Upper lobe of right lung (tissue), 1 donor: ENCODE measurements around the gene SMAD2. TPM values are rescaled to one million over a fixed set of nuclear protein-coding genes. Genes with fewer than 3 reads are reported as not detected.

Source experiments
- ATAC-seq: fragments of 200-7000 bp; cut with Tn5 transposase; one replicate; pipeline ENCODE4 v1.9.1; 2020; ENCODE audit warnings: mild to moderate bottlenecking, moderate library complexity
- DNase-seq: peaks from one replicate; pipeline ENCODE4 v3.0.0-alpha.2; 2020
- H3K27ac ChIP-seq: fragments of 200-600 bp; one replicate; pipeline ENCODE4 v1.8.0; 2022
- H3K27me3 ChIP-seq: fragments of 200-600 bp; one replicate; pipeline ENCODE4 v1.8.0; 2022; ENCODE audit warnings: mild to moderate bottlenecking
- H3K36me3 ChIP-seq: fragments of 200-600 bp; one replicate; pipeline ENCODE4 v1.8.0; 2022
- H3K4me1 ChIP-seq: fragments of 200-600 bp; one replicate; pipeline ENCODE4 v1.8.0; 2022
- H3K4me3 ChIP-seq: fragments of 200-600 bp; one replicate; pipeline ENCODE4 v1.8.0; 2022; ENCODE audit warnings: mild to moderate bottlenecking
- H3K9me3 ChIP-seq: fragments of 200-600 bp; one replicate; pipeline ENCODE4 v1.8.0; 2022
- intact Hi-C: fragments of 100-400 bp; cut with DNase I; formaldehyde crosslinking; loops from one replicate; pipeline ENCODE4 v1.11.0; 2022
- total RNA-seq: library from RNA; stranded (reverse); fragmentation: NEBNext Ultra II Directional; extraction: Animal tissue kit (Norgen Biotek cat#: 25700); gene quantifications from one replicate; pipeline ENCODE4 v1.2.1, GENCODE V29; 2021
- TF ChIP-seq, protein P1 (sequence below): fragments of 200-600 bp; IDR thresholded peaks from one replicate; pipeline ENCODE4 v1.8.0; 2022; ENCODE audit warnings: antibody characterized with exemption
- donor health status: DM: no; HTN: yes; CAD: no; lungs with severe emphysema.

The SMAD2 gene
- total RNA-seq, 1 donor from 2014 or later: 160 TPM

DNA sequence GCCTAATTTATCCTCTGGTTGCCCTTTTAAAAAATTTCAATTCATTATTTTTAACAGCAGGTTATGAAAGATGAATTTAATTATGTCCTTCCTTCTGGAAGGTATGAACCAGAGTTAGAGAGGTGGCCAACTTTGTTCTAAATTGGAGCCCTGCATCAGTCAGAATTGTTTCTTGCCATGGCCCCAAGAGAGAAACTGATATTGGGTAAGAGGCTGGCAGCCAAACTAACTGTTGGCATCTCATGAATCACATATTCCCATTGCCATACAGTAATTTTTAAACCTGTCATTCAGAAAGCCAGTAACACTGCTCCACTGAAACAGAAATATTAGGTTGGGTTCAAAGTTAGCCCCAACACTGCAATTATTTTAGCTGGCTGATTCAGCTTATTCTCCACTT is 67.4 kb downstream of the SMAD2 start:
- Histone ChIP-seq H3K27ac (no peak overlapping the region), H3K27me3 (no peaks in the 10 kb centered on the region), H3K36me3 (peaks cover 43% of the 10 kb centered on the region), H3K4me1 (no peaks in the 10 kb centered on the region), H3K9me3 (peaks cover 12% of the 10 kb centered on the region), H3K4me3 (no peak overlapping the region)
- no peak for ATAC-seq
- DNase-seq: no peak
- intact Hi-C loops: no loop called here
- TF ChIP-seq, protein P1, sequence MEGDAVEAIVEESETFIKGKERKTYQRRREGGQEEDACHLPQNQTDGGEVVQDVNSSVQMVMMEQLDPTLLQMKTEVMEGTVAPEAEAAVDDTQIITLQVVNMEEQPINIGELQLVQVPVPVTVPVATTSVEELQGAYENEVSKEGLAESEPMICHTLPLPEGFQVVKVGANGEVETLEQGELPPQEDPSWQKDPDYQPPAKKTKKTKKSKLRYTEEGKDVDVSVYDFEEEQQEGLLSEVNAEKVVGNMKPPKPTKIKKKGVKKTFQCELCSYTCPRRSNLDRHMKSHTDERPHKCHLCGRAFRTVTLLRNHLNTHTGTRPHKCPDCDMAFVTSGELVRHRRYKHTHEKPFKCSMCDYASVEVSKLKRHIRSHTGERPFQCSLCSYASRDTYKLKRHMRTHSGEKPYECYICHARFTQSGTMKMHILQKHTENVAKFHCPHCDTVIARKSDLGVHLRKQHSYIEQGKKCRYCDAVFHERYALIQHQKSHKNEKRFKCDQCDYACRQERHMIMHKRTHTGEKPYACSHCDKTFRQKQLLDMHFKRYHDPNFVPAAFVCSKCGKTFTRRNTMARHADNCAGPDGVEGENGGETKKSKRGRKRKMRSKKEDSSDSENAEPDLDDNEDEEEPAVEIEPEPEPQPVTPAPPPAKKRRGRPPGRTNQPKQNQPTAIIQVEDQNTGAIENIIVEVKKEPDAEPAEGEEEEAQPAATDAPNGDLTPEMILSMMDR: no peak

DNA sequence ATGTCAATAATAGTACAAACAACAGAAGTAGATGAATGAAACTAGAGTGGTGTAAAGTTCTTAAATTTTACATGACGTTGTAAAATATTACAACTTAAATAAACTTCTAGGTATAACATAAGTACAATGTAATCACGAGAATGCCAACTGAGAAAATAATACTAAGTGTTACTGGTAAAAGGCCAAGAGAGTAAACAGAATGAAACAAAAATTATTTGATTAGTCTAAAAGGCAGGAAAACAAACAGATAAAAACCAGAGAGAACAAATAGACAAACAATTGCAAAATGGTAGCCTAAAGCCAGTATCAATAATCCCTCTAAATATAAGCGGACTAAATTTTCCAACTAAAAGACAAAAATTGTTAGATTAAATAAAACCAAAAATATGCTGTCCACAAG is 71.9 kb downstream of the SMAD2 start:
- ATAC-seq (no peak), DNase-seq (no peak)
- Histone ChIP-seq H3K9me3 (peaks cover 29% of the 10 kb centered on the region), H3K27me3 (no peaks in the 10 kb centered on the region), H3K4me3 (no peak overlapping the region), H3K4me1 (no peaks in the 10 kb centered on the region), H3K36me3 (peaks cover 22% of the 10 kb centered on the region), H3K27ac (no peak overlapping the region)
- intact Hi-C loops: no loop called here
- TF ChIP-seq, protein P1: no peak

DNA sequence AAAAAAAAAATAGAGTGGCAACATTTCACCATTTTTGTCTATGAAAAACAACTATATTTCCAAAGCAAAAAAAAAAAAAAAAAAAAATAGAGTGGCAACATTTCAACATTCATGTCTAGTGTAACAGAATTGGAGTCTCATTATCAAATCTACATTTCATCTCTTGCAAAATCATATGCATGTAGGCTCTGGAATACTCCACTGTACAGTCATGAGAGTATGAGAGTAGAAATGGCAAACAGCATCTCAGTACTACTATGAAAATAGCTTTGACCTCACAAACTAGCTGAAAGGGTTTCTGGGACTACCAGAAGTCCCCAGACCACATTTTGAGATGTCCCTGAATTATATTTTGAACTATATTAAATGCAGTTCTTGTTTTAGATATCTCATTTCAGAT is 82.8 kb downstream of the SMAD2 start:
- TF ChIP-seq, protein P1: no peak
- Histone ChIP-seq H3K4me3 (no peak overlapping the region), H3K27me3 (no peaks in the 10 kb centered on the region), H3K4me1 (no peaks in the 10 kb centered on the region), H3K27ac (no peak overlapping the region), H3K9me3 (no peaks in the 10 kb centered on the region), H3K36me3 (peaks cover 60% of the 10 kb centered on the region)
- intact Hi-C loops: no loop called here
- DNase-seq: no peak
- no peak for ATAC-seq

DNA sequence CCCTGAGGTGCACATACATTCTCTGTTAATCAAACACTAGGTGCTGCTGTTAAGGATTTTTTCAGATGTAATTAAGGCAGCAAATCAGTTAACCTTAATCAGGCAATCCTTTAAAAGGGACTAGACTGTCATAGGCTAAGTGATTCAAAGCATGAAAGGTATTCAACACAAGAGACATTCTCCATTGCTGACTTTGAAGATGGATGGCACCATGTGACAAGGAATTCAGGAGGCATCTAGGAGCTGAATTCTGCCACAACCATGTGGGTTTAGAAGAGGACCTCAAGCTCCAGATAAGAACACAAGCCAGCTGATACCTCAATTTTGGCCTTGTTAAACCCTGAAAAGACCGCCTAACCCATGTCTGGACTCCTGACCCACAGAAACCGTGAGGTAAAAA is 84.0 kb downstream of the SMAD2 start:
- no peaks in the 10 kb centered on the region for H3K9me3 ChIP-seq
- ATAC-seq (no peak), DNase-seq (no peak)
- no peaks in the 10 kb centered on the region for H3K4me1 ChIP-seq
- no peaks in the 10 kb centered on the region for H3K27me3 ChIP-seq
- H3K36me3 ChIP-seq: peaks cover 68% of the 10 kb centered on the region
- TF ChIP-seq, protein P1: no peak
- H3K27ac ChIP-seq: no peak overlapping the region
- H3K4me3 ChIP-seq: no peak overlapping the region
- intact Hi-C loops: no loop called here

DNA sequence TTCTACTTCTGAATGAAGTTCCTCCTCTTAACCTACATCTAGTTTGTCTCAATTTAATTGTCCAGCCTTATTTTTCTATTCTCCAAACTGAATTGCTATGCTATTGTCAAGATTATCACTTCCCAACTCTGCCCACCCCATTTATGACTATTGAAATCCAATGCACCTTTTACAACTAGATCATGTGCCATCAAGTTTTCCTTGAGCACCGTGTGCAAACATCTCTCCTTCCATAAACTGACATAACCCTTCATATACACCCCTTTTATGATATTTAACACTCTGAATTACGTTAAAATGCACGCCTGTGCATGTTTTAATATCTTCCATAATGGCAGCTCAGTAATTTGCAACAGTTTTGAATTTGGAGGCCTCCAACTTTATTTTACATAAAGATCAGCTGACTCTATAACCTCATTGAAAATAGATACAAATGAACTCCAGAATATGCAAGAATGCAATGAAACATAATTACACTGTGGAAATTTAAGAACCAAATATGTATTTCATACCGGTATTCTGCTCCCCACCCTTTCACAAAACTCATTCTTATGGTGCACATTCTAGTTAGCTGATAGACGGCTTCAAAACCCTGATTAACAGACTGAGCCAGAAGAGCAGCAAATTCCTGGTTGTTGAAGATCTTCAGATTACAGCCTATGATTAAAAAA is 85.5 kb downstream of the SMAD2 start:
- no peak overlapping the region for H3K4me3 ChIP-seq
- no peaks in the 10 kb centered on the region for H3K9me3 ChIP-seq
- no peak for ATAC-seq
- TF ChIP-seq, protein P1: no peak
- intact Hi-C loops: no loop called here
- H3K27me3 ChIP-seq: no peaks in the 10 kb centered on the region
- no peak for DNase-seq
- peaks cover 81% of the 10 kb centered on the region for H3K36me3 ChIP-seq
- H3K27ac ChIP-seq: no peak overlapping the region
- H3K4me1 ChIP-seq: no peaks in the 10 kb centered on the region

DNA sequence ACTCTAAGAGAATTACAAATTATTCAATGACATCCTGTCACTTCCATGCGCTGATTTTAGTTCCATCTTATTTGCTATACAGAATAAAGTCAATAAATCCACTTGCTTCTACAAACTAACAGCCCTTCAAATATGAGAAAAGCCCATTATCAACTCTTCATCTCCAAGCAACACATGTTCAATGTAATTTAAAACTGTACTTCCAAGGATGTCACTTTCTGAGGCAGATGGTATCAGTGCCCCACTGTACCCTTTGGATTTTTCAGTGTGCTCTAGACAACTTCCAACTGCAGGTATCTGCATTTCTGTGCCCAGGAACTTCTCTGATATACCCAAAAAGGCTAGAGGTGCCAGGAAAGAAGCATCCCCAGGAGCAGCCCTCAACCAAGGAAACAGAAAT is 87.6 kb downstream of the SMAD2 start:
- Histone ChIP-seq H3K4me1 (no peaks in the 10 kb centered on the region), H3K36me3 (peaks cover 88% of the 10 kb centered on the region), H3K27ac (no peak overlapping the region), H3K4me3 (no peak overlapping the region), H3K27me3 (no peaks in the 10 kb centered on the region), H3K9me3 (no peaks in the 10 kb centered on the region)
- TF ChIP-seq, protein P1: no peak
- DNase-seq (no peak), ATAC-seq (no peak)
- intact Hi-C loops: no loop called here
